ENCODE measurements around the gene CCDC24. TPM values are rescaled to one million over a fixed set of nuclear protein-coding genes. Genes with fewer than 3 reads are reported as not detected.

Gene CCDC24
- total RNA-seq, 1 experiment from 2014 or later, result 10.5 TPM

GRCh38 chr1:43956234-43956633 lies 35.2 kb upstream of the CCDC24 start:
- DNase-seq, result no peak
- no peaks in the 10 kb centered on the region for H3K27me3 ChIP-seq (ENCODE audit: control insufficient read depth, insufficient read depth, low read length)
- no peak overlapping the region for H3K4me3 ChIP-seq (ENCODE audit: insufficient read depth, low read depth, low read length)

GRCh38 chr1:43957407-43958040 lies 33.9 kb upstream of the CCDC24 start:
- Histone ChIP-seq H3K4me3 (ENCODE audit: insufficient read depth, low read depth, low read length) (no peak overlapping the region), H3K36me3 (replicated peaks; ENCODE audit: control insufficient read depth, insufficient read depth, low read length) (peaks cover 7% of the 10 kb centered on the region), H3K27me3 (ENCODE audit: control insufficient read depth, insufficient read depth, low read length) (no peaks in the 10 kb centered on the region)
- no peak for DNase-seq

More at GRCh38 chr1:43956234-43956633, 35.2 kb upstream of the CCDC24 start:
- H3K36me3 ChIP-seq (replicated peaks; ENCODE audit: control insufficient read depth, insufficient read depth, low read length), result peaks cover 7% of the 10 kb centered on the region

DNA sequence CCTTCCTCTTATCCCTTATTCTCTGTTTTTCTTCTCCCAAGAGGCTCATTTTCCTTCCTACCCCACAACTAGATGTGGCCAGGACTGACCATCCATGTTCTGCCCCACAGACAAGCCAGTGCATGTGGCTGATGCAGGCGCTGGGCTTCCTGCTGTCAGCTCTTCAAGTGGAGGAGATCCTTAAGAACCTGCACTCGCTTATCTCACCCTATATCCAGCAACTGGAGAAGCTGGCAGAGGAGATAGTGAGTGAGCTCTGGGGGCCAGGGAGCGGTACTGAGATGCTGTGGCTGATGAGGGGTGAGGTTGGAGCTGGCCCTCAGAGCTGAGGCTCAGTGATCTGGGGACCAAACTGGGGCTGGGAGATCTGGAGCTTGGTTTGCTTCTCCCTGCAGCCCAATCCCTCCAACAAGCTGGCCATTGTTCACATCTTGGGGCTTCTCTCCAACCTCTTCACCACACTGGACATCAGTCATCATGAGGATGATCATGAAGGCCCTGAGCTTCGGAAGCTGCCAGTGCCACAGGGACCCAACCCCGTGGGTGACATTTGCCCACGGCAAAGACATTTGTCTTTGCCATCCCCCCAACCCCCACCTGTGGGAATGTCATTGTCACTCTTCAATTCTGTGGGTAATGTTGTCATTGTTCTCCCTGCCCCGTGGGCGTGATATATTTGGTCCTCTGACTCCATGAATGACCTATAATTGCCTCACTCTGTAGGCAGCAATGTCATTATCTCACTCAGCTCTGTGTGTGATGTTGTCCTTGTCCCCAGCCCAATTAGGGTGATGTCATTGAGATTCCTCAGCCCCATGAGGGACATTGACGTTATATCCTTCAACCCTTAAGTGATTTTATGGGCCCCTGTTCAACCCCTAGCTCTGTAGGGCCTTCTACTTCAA lies 32.8 kb upstream of the CCDC24 start:
- Histone ChIP-seq H3K27me3 (ENCODE audit: control insufficient read depth, insufficient read depth, low read length) (no peaks in the 10 kb centered on the region), H3K36me3 (replicated peaks; ENCODE audit: control insufficient read depth, insufficient read depth, low read length) (peaks cover 7% of the 10 kb centered on the region), H3K4me3 (ENCODE audit: insufficient read depth, low read depth, low read length) (no peak overlapping the region)
- no peak for DNase-seq

DNA sequence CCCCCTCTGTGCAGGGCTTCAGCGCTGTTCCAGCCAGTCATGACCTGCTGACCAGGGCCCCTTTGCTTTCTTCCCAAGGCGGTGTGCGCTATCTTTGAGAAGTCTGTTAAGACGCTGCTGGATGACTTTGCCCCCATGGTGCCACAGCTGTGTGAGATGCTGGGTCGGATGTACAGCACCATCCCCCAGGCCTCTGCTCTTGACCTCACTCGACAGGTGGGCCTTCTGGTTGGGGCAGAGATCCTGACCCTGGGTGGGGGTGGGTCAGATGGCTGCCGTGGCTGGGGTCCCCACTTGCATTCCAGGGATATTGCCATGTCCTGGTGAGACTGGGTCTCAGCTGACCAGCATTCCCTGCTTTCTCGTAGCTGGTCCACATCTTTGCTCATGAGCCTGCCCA lies 30.6 kb upstream of the CCDC24 start:
- Histone ChIP-seq H3K27me3 (ENCODE audit: control insufficient read depth, insufficient read depth, low read length) (no peaks in the 10 kb centered on the region), H3K4me3 (ENCODE audit: insufficient read depth, low read depth, low read length) (no peak overlapping the region), H3K36me3 (replicated peaks; ENCODE audit: control insufficient read depth, insufficient read depth, low read length) (peaks cover 7% of the 10 kb centered on the region)
- no peak for DNase-seq

- H3K4me3 ChIP-seq (ENCODE audit: insufficient read depth, low read depth, low read length), result no peak overlapping the region
- peaks cover 7% of the 10 kb centered on the region for H3K36me3 ChIP-seq (replicated peaks; ENCODE audit: control insufficient read depth, insufficient read depth, low read length)
- DNase-seq, result no peak
- H3K27me3 ChIP-seq (ENCODE audit: control insufficient read depth, insufficient read depth, low read length), result no peaks in the 10 kb centered on the region
These were observed 29.7 kb upstream of the CCDC24 start for GRCh38 chr1:43961692-43962091.

GRCh38 chr1:43962324-43962723 lies 29.1 kb upstream of the CCDC24 start:
- DNase-seq, result no peak

GRCh38 chr1:43963006-43963405 lies 28.4 kb upstream of the CCDC24 start:
- H3K4me3 ChIP-seq (ENCODE audit: insufficient read depth, low read depth, low read length), result no peak overlapping the region
- DNase-seq, result no peak
- H3K27me3 ChIP-seq (ENCODE audit: control insufficient read depth, insufficient read depth, low read length), result no peaks in the 10 kb centered on the region
- peaks cover 2% of the 10 kb centered on the region for H3K36me3 ChIP-seq (replicated peaks; ENCODE audit: control insufficient read depth, insufficient read depth, low read length)

More at GRCh38 chr1:43962324-43962723, 29.1 kb upstream of the CCDC24 start:
- Histone ChIP-seq H3K36me3 (replicated peaks; ENCODE audit: control insufficient read depth, insufficient read depth, low read length) (peaks cover 6% of the 10 kb centered on the region), H3K4me3 (ENCODE audit: insufficient read depth, low read depth, low read length) (no peak overlapping the region), H3K27me3 (ENCODE audit: control insufficient read depth, insufficient read depth, low read length) (no peaks in the 10 kb centered on the region)

GRCh38 chr1:43963890-43964289 lies 27.5 kb upstream of the CCDC24 start:
- Histone ChIP-seq H3K36me3 (replicated peaks; ENCODE audit: control insufficient read depth, insufficient read depth, low read length) (no peaks in the 10 kb centered on the region; the same call in 1 of the 2 replicates), H3K27me3 (ENCODE audit: control insufficient read depth, insufficient read depth, low read length) (no peaks in the 10 kb centered on the region), H3K4me3 (ENCODE audit: insufficient read depth, low read depth, low read length) (no peak overlapping the region)
- DNase-seq, result no peak

DNA sequence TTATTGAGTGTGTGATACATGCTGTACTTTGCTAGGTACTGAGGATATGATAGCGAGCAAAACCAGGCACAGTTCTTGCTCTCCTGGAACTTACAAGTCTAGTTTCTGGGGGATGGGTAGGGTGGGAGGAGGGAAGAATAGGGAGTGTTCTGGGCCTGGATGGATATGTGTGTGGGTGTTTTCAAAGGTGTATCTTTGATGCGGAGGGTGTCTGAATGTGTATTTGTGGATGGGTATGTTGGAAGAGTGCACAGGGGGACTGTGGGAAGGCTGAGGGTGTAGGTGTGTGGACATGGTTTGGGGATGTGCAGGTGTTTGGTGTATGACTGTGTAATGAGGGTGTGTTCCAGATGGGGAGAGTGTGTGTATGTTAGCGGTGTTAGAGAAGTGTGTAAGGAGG lies 26.1 kb upstream of the CCDC24 start:
- no peaks in the 10 kb centered on the region for H3K27me3 ChIP-seq (ENCODE audit: control insufficient read depth, insufficient read depth, low read length)
- no peak for DNase-seq
- no peaks in the 10 kb centered on the region; the same call in 1 of the 2 replicates for H3K36me3 ChIP-seq (replicated peaks; ENCODE audit: control insufficient read depth, insufficient read depth, low read length)
- no peak overlapping the region for H3K4me3 ChIP-seq (ENCODE audit: insufficient read depth, low read depth, low read length)

- H3K4me3 ChIP-seq (ENCODE audit: insufficient read depth, low read depth, low read length), result no peak overlapping the region
- peak; percentile 88 for DNase-seq
- H3K27me3 ChIP-seq (ENCODE audit: control insufficient read depth, insufficient read depth, low read length), result no peaks in the 10 kb centered on the region
- peaks cover 11% of the 10 kb centered on the region for H3K36me3 ChIP-seq (replicated peaks; ENCODE audit: control insufficient read depth, insufficient read depth, low read length)
These were observed 23.0 kb upstream of the CCDC24 start for GRCh38 chr1:43968348-43968948.

- Histone ChIP-seq H3K4me3 (ENCODE audit: insufficient read depth, low read depth, low read length) (no peak overlapping the region), H3K36me3 (replicated peaks; ENCODE audit: control insufficient read depth, insufficient read depth, low read length) (peaks cover 11% of the 10 kb centered on the region), H3K27me3 (ENCODE audit: control insufficient read depth, insufficient read depth, low read length) (no peaks in the 10 kb centered on the region)
- DNase-seq, result no peak
These were observed 22.0 kb upstream of the CCDC24 start for GRCh38 chr1:43969416-43969745.

GRCh38 chr1:43969746-43970466 lies 21.5 kb upstream of the CCDC24 start, which contains the start of gene DPH2:
TSS of gene DPH2 (plus strand) at chr1:43970010. CDS start at chr1:43970176, 166 bp downstream.
- Histone ChIP-seq H3K27me3 (ENCODE audit: control insufficient read depth, insufficient read depth, low read length) (no peaks in the 10 kb centered on the region), H3K36me3 (replicated peaks; ENCODE audit: control insufficient read depth, insufficient read depth, low read length) (peaks cover 11% of the 10 kb centered on the region), H3K4me3 (ENCODE audit: insufficient read depth, low read depth, low read length) (peak within 1 kb of the TSS; percentile 96)
- peak; percentile 99 for DNase-seq

GRCh38 chr1:43970502-43970901 lies 20.9 kb upstream of the CCDC24 start:
- Histone ChIP-seq H3K36me3 (replicated peaks; ENCODE audit: control insufficient read depth, insufficient read depth, low read length) (peaks cover 11% of the 10 kb centered on the region), H3K27me3 (ENCODE audit: control insufficient read depth, insufficient read depth, low read length) (no peaks in the 10 kb centered on the region), H3K4me3 (ENCODE audit: insufficient read depth, low read depth, low read length) (peak overlapping the region; percentile 96)
- DNase-seq, result no peak

- Histone ChIP-seq H3K4me3 (ENCODE audit: insufficient read depth, low read depth, low read length) (peak overlapping the region; percentile 96; the same call in 1 of the 2 replicates), H3K27me3 (ENCODE audit: control insufficient read depth, insufficient read depth, low read length) (no peaks in the 10 kb centered on the region), H3K36me3 (replicated peaks; ENCODE audit: control insufficient read depth, insufficient read depth, low read length) (peaks cover 11% of the 10 kb centered on the region)
- no peak for DNase-seq
These were observed 20.5 kb upstream of the CCDC24 start for GRCh38 chr1:43970911-43971310.
